Kidney epithelial cell (primary cell): Measurements from ENCODE around the gene RFPL3. TPM values are rescaled to one million over a fixed set of nuclear protein-coding genes. Genes with fewer than 3 reads are reported as not detected.
"Not testable (repeated sequence)": the region's sequence is repeated elsewhere in the genome, so short reads cannot be mapped to it uniquely, and the experiment has no call there.

ENCODE experiments used
- DNase-seq: peaks from one replicate; pipeline ENCODE4 v3.0.0-alpha.2; 2010; ENCODE audit warnings: low read depth
- H3K27me3 ChIP-seq: 2 replicates; pipeline ENCODE4 v1.6.0; 2011; ENCODE audit warnings: low read length; ENCODE audit not compliant: control insufficient read depth, insufficient read depth
- H3K36me3 ChIP-seq: 2 replicates; pipeline ENCODE4 v1.5.1; 2011; ENCODE audit warnings: low read length; ENCODE audit not compliant: control insufficient read depth, insufficient read depth
- H3K4me3 ChIP-seq: 2 replicates; pipeline ENCODE4 v1.5.1; 2011; ENCODE audit warnings: low read depth, mild to moderate bottlenecking, control low read depth, low read length
- CTCF ChIP-seq: IDR thresholded peaks from 2 replicates; pipeline ENCODE4 v1.5.1; 2011; ENCODE audit warnings: mild to moderate bottlenecking, moderate library complexity, low read length, control low read depth, inconsistent platforms; ENCODE audit not compliant: insufficient read depth, poor library complexity, severe bottlenecking
- total RNA-seq: library from RNA; depleted of rRNA; stranded (reverse); fragments of >200 nt; gene quantifications from 2 replicates; pipeline ENCODE4 v1.2.3, GENCODE V29; 2015

Gene RFPL3
- total RNA-seq, 1 donor from 2014 or later = not detected

DNA sequence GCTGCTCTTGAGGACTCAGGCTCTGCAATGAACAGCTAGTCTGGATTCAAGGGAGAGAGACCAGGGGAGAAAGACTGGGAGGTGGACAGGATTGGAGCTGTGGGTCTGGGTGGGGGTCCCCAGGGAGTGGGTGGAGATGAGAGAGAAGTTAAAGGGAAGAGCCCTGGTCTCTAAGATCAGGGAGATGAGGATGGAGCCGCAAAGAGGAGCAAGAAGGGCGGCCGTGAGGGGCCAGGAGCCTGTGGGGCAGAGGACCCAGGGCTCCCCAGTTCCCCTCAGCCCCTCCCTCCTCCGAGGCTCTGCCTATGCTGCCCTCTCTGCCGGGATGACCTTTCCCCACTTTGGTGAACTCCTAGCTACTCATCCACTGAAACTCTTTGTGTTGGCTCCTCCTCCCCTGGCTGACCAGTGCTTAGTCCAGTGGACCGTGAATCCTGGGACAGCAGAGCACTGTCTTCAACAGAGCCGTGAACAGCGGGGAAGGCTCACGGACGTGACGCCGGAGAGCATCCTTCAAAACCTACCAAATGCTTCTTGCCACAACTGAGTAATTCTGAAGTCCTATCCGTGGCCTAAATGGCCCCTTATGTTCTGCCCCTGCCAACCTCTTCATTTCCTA is 16.4 kb upstream of the RFPL3 start:
- no peaks in the 10 kb centered on the region for H3K36me3 ChIP-seq
- no peak overlapping the region for H3K4me3 ChIP-seq
- no peaks in the 10 kb centered on the region for H3K27me3 ChIP-seq
- no peak for TF ChIP-seq CTCF
- DNase-seq = peak; percentile 10

DNA sequence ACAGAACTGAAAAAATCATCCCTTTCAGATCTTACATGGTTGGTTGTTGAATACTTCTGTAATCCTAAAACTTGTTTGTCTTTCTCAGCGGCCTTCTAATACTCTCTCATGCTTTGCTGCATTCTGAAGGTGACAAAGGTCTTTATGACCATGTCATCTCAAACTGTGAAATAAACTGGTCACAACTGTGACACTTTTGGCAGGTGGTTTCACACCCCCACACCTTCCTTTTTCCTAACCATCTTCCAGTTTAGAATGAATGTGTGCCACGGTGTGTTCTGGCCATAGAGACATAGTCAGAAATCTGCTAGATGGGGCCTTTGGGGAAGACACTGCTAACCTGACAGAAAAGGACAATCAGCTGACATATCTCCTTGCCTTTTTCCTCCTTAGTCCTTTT is 14.7 kb upstream of the RFPL3 start:
- DNase-seq = no peak
- Histone ChIP-seq H3K36me3 (no peaks in the 10 kb centered on the region), H3K4me3 (no peak overlapping the region), H3K27me3 (no peaks in the 10 kb centered on the region)
- TF ChIP-seq CTCF = no peak

- no peak overlapping the region for H3K4me3 ChIP-seq
- no peaks in the 10 kb centered on the region for H3K27me3 ChIP-seq
- no peak for DNase-seq
- no peaks in the 10 kb centered on the region for H3K36me3 ChIP-seq
- TF ChIP-seq CTCF = no peak
These were observed 13.7 kb upstream of the RFPL3 start for GRCh38 chr22:32343941-32344340.

DNA sequence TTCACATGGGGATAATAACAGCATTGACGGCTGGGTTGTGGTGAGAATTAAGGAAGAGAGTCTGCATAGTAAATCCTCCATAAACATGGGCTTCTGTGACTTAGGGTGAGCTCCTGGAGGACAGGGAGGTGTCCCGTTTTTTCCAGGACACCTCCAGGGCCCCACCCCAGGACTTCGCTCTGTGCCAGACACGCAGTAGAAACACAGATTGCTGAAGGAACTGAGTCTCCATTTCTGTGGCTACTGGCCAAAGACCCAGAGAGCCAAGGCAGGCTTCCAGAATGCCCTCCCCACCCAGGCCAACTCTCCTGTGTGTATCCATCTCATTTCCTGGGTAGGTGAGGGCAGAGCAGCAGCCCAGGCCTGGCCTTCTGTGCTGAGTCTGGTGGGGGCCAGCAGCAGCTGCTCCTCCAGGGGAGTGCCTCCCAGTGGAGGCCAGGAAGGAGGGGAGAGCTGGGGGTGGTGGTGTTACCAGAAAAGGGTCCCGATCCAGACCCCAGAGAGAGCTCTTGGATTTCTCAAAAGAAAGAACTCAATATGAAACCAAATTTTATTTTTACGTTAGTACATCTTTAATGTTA is 9.5 kb upstream of the RFPL3 start:
- TF ChIP-seq CTCF = no peak
- no peak for DNase-seq
- H3K27me3 ChIP-seq = no peaks in the 10 kb centered on the region
- H3K36me3 ChIP-seq = no peaks in the 10 kb centered on the region
- H3K4me3 ChIP-seq = no peak overlapping the region

DNA sequence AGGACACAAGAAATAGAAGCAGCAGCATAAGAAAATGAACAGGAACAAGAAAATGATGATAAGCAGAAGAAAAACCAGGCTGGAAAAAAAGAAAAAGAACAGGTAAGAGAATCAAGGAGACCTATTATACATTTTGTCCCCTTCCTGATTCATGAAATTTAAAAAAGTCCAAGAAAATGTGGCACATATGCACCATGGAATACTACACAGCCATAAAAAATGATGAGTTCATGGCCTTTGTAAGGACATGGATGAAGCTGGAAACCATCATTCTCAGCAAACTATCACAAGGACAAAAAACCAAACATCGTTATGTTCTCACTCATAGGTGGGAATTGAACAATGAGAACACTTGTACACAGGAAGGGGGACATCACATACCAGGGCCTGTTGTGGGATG is 5.8 kb upstream of the RFPL3 start:
- DNase-seq, H3K36me3 ChIP-seq, H3K27me3 ChIP-seq, H3K4me3 ChIP-seq: not testable (repeated sequence)

- Histone ChIP-seq H3K36me3 (no peaks in the 10 kb centered on the region), H3K4me3 (no peak overlapping the region), H3K27me3 (no peaks in the 10 kb centered on the region)
- DNase-seq = no peak
- no peak for TF ChIP-seq CTCF
These were observed 5.0 kb upstream of the RFPL3 start for GRCh38 chr22:32352681-32353080.
